Ammon's horn (tissue), 1 donor: Measurements from ENCODE around the gene FAM9A.
"Not testable (repeated sequence)": the region's sequence is repeated elsewhere in the genome, so short reads cannot be mapped to it uniquely, and the experiment has no call there.

Source experiments
- DNase-seq: peaks from one replicate; pipeline ENCODE4 v3.0.0-alpha.2; 2016; ENCODE audit warnings: low spot score

The FAM9A gene

DNA sequence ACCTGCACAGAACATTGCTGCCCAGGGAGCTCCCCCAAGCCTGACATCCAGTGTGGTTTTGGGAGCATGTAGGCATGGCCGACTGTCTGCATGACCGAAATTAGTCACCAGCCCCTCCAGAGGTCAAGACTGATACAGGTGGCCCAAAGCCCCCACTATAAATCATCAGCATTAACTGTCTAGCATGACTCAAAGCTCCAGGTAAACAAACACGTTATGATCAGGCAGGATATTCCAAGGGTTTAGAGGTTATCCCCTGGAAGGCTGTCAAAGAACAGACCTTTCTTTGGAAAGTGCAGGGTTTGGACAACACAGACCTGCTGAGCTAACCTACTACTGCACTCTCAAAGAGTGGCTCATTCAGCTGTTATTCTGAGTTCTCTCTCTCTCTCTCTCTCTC, 2.1 kb upstream of the FAM9A start:
- no peak for DNase-seq

DNA sequence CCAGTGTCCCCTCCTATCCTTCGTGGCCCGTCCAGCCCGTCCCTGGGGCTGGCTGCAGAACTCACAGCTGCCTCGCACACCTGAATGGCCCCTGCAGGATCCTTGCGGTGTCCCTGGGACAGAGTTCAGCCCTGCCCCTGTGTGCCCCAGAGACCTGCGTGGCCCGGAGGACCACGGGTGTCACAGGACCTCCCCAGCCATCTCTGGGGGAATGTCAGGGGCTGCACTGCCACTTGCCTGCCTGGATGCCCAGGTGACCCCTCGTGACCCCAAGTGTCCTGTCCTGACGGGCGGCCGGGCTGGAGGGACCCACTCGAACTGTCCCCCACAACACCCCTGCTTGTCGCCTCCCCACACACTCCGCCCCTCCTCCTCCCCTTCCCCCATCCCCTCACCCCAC, 832 bp downstream of the FAM9A start:
- DNase-seq: not testable (repeated sequence)

DNA sequence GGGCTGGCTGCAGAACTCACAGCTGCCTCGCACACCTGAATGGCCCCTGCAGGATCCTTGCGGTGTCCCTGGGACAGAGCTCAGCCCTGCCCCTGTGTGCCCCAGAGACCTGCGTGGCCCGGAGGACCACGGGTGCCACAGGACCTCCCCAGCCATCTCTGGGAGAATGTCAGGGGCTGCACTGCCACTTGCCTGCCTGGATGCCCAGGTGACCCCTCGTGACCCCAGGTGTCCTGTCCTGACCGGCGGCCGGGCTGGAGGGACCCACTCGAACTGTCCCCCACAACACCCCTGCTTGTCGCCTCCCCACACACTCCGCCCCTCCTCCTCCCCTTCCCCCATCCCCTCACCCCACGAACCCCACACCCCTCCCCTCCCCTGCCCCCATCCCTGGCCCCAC, 1.9 kb downstream of the FAM9A start:
- DNase-seq: not testable (repeated sequence)

DNA sequence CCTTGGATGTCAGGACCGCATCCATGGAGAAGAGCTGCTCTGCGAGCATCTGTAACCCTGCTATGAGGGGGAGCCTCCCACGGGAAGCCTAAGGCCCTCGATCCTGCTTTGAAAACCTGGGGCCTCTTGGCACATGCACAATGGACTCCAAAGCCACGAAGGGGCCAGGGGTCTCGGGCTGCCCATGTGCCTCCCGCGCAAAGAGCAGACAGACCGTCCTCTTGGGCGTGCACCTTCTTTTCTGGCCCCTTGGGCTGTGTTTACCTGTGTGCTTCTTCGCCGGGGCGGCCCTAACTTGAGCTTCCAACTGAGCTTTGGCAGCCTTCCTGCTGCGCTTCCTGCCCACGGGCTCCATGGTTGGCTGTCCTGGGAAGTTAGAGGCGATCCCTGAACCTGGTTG, 2.5 kb downstream of the FAM9A start:
- DNase-seq: not testable (repeated sequence)

DNA sequence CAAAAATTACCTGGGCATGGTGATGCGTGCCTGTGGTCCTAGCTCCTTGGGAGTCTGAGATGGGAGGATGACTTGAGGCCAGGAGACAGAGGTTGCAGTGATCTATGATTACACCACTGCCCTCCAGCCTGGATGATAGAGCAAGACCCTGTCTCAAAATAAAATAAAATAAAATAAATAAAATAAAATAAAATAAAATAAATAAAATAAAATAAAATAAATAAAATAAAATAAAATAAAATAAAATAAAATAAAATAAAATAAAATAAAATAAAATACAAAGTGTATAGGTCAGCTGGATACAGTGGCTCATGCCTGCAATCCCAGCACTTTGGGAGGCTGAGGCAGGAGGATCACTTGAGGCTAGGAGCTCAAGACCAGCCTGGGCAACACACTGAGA, 14.1 kb downstream of the FAM9A start:
- not testable (repeated sequence) for DNase-seq

DNA sequence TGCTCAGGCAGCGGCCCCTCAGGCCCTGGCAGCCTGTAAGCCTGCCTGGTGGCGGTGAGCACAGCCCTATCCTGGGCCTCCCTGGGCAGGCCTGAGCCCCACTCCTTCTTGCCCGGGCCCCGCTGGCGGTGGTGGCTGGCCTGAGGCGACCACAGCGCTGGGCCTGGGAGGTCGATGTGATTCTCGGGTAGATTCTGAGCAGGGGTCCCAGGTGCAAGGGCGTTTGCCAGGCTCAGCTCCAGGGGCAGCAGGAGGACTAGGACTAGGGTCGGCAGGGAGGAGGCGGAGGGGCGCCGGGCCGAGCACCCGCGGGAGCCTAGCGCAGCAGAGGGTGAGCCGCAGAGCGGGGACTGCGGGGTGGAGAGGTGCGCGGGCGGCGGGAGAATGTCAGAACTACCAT, 17.0 kb downstream of the FAM9A start:
- DNase-seq: no peak

DNA sequence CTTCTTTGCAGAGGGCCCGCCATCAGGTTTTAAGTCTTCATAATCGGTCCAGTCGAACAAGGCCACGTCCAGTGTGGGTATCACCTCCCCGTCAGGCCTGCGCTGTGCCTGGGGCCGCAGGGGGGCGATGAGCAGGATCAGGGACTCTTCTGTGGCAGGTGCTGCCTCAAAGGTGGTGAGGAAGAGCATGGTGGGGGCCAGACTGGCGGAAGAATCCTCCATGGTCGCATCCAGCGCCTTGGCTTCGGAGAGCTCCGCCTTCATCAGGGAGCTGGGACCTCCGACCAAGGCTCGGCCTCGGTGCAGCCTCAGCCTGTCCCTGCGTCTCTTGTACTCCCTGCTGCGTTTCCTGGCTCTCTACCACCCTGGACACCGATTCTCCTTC, 17.5 kb downstream of the FAM9A start:
- DNase-seq: no peak

DNA sequence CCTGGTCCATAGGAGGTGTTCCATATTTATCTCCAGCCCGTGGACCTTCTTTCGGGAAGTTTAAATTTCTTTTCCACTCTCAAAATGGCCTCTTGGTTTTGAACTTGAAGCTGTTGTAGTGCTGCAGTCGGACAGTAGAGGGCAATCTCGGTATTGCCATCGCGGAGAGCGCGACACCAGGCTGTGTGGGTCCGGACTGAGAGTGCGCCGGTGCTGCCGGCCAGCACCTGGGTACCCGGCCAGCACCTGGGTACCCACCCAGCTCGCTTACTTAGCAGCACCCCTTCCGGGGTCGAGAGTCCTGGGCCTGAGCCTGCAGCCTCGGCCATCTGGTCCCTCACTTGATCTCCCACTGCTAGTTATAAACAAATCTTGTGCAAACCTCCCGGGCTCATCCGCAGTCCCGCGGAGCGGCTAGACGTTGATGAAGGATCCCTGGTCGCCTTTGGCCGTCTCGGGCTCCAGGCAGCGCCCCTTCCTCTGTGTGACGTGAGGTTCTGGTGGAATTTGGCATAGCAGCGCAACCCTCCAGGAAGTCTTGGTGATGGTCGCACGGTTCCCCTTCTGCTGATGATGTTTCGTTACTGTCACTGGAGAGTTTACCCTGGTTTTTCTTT, 18.0 kb downstream of the FAM9A start:
- no peak for DNase-seq

DNA sequence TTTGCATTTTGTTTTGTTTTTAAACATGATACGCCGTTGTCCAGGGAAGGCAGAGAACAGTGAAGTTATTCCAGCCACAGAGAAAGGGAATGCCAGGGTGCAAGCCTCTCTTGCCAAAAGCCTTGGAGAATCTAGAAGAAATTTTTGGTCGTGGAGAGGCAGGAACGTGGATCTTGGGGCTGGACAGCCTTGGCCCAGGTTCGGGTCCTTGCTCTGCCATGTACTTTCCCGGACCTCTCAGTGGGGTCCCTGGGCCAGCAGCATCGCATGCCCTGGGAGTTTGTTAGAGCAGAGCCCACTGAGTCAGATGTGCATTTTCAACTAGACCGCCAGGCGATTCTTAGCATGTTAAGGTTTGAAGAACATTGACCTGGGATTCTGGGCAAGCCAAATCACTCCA, 18.6 kb downstream of the FAM9A start:
- DNase-seq: no peak

DNA sequence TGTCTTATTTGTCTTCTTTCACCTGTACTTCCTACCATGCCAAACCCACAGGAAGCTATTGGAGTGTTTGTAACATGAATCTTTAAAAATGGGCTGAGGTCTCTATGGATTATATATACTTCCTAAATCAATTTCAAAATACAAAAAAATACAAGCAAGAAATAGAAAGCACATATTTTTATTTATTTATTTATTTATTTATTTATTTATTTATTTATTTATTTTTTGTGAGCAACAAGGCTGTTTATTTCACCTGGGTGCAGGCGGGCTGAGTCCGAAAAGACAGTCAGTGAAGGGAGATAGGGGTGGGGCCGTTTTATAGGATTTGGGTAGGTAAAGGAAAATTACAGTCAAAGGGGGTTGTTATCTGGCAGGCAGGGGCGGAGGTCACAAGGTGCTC, 19.3 kb downstream of the FAM9A start:
- DNase-seq: not testable (repeated sequence)

DNA sequence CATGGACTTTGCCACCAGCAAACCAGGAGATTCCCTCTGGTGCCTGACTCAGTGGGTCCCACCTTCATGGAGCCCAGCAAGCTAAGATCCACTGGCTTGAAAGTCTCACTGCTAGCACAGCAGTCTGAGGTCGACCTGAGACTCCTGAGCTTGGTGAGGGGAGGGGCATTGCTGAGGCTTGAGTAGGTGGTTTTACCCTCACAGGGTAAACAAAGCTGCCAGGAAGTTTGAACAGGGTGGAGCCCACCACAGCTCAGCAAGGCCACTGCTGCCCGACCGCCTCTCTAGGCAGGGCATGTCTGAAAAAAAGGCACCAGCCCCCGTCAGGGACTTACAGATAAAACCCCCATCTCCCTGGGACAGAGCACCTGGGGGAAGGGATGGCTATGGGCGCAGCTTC, 28.1 kb downstream of the FAM9A start:
- no peak for DNase-seq

DNA sequence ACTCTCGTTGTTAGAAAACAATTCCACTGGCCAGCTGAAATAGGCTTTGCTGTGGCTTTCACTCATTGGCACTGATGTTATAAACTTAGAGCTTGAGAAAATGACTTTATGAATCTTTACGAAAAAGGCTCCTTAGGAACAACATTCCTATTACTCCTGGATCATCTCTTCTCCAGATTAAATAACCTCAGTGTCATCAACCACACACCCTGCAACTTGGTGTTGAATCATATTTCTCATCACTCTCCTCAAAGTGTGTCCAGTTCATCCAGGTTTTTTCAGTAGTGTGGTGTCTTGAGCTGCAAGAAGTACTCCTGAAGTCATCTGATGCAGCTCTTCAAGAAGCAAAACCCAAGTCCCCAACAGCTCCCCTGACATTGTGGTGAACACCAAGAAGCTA, 41.2 kb downstream of the FAM9A start:
- DNase-seq: no peak

DNA sequence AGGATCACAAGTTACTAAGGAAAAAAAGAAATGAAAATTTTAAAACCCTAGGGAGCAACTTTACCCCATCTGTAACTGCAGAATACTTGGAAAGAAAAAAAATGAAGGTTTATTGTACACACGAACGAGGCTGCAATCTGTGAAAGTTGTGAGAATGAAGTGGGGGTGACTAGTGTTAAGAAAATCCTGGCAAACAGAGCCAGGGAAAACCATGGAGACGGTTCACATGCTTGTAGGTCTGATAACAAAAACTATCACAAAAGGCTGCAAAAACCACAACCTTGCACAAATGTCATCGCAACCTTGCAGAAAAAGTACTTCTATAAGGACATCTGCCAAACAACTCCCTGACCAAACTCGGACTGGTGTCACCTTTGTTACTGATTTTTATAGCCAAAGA, 42.5 kb downstream of the FAM9A start:
- not testable (repeated sequence) for DNase-seq

DNA sequence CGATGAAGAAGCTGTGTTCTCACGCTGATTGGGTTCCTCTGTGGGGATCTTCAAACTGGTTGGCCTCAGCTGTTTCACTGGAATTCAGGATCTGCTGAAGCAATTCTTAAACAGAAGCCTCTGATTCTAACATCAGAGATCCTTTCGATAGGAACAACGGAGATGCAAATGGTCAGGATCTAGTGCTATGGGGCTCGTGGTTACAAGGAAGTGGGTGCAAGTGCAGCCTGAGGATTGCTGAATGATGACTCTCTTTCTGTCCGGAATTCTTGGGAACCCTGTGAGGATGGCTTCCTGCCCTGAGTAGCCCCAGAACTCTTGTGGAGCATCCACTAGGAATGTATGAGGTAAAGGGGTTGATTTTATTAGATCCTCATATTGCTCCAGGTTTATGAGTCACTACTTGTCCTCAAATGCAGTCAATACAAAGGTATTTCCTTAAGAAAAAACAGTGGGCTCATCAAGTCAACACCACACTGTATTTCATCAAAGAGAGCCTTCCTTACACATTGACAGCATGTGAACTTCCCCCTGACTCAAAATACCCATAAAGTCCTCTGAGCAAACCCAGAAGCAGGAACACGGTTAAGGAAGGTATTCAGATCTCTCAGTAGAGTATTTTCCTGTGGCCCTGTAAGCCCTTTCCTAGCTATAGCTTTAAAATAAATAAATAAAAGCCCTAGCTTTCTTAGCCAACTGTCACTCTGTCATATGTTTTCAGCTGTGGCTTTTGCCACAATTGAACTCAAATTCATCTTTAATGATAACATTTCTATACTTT, 43.4 kb downstream of the FAM9A start:
- not testable (repeated sequence) for DNase-seq

DNA sequence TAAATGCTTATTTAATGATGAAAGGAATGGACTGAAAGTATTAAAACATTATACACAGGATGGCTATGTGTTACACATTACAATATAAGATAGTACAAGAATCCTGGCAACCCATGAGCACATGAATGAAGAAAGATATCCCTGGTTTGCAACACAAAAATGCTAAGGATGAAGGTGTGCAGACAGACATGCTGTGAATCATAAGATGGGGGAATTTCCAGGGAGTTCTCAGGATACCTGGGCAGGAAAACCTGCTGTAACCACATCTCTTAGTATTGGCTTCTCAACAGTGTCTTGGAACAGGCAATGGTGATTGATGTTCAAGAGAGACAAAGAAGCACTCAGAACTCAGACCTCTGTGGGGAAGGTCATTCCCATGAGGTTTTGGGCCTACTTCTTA, 45.4 kb downstream of the FAM9A start:
- DNase-seq: no peak

DNA sequence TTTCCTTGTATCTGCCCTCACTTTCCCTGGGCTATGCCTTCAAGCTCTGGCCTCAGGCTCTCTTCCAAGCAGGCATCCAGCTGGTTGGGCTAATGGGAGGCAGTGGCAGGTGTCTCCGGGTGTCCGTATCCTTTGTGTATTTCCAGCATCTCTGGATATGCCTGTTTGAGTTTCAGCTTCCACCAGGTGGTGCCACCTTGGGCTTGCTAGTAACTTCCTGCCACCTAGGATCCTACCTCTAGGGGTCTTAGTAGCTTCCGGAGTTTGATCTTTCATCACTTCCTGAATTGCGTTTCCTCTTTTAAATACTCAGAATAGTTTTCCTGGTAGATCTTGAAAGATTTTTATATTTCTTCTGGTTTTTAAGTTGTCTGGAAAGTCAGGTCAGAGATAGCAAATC, 46.1 kb downstream of the FAM9A start:
- DNase-seq: no peak

DNA sequence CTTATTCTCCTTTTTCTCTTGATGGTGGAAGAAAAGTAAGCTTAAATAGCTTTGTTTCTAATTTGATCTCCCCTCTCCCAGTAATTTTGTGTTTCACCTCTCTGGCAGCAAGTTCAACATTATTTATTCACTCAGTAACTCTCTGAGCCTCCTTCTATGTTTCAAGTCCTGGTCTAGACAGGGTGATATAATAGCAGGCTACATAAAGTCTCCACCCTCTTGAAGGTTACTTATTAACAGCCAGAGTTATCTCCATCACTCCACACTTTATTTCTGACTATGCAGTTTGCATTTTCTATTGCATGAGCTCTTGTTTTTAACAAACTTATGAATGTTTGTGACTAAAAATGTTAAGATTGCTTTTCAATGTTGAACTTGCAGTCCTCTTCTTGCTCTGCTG, 51.5 kb downstream of the FAM9A start:
- DNase-seq: no peak

DNA sequence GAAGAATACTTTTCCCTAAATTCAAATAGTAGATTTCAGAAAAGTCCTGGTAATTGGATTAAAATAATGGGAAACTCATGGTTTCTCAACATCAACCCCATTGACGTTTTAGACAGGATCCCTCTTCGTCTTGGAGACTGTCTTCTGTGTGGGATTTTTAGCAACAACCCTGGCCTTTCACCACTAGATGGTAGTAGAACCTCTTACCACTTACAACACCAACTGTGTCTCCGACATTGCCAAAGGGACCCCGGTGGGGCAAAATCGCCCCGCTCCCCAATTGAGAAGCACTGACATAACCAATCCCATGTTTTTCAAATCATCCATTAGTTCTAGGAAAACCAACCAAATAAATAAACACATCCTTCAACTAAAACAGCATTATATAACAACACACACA, 52.3 kb downstream of the FAM9A start:
- no peak for DNase-seq

DNA sequence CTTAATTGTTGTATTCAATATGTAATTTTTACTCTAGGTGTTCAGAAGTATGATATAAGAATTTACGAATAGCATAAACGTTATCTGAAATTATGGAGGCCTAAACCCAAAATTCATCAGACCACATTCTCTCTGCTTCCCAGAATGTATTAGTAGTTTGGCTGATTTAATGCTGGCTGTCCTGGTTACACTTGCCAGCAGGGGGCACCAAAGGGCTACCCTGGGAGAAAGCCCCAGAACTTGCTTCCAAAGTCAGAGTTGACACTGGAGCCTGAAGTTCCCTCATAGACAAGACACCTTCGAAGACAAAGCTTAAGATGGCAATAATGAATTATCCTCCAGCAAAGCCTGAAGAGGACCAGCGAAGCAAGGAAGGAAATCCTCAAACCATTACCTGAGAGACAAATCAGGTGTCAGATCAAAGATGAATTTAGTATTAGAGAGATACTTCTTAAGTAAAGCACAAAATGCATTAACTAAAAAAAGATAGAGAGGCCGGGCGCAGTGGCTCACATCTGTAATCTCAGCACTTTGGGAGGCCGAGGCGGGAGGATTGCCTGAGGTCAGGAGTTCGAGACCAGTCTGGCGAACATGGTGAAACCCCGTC, 58.0 kb downstream of the FAM9A start:
- no peak for DNase-seq

DNA sequence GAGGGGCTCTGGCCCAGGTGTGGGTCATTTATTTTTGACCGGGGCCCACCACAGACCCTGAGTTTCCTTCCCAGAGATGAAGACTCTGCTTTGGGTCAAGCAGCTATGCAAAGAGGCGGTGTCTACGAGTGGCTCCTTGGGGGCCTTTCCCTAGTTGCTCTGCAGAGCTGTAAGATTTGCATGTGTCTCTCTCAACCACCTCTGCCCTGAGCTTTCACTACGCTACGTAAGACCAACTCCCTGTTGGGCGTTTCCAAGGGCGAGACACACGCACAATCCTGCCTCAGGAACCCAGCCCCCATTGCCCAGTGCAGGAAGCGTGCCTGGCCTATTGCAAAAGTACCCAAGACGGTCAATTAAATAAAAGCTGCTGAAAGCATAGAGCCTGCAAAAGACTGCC, 59.2 kb downstream of the FAM9A start:
- no peak for DNase-seq
